Endothelial cell of umbilical vein (primary cell): ENCODE measurements around the gene SLC22A23. TPM values are rescaled to one million over a fixed set of nuclear protein-coding genes. Genes with fewer than 3 reads are reported as not detected.

ENCODE experiments used
- BruUV-seq: library from RNA; stranded (reverse); fragments of 400-500 nt; replicated peaks from 2 replicates; lab custom pipeline; 2021; lab: Mats Ljungman, UMichigan
- CTCF ChIA-PET: fragments of 300-600, 350-600 bp; sonication (Branson Sonifier 250); formaldehyde crosslinking; loops from one replicate; lab custom pipeline; 2021; ENCODE audit warnings: antibody characterized with exemption, inconsistent platforms; lab: Charles Lee
- POLR2A ChIA-PET: fragments of 300-600, 350-600 bp; sonication (Branson Sonifier 250); formaldehyde crosslinking; loops from one replicate; lab custom pipeline; 2021; ENCODE audit warnings: antibody characterized with exemption, inconsistent platforms; lab: Charles Lee
- DNase-seq: peaks from one replicate; pipeline ENCODE4 v3.0.0-alpha.2; 2011; ENCODE audit warnings: low read depth, low spot score
- FAIRE-seq: peaks from 2 replicates; lab custom pipeline; 2011; peaks lifted over from hg19 to GRCh38; lab: Jason Lieb, UNC
- H2AFZ ChIP-seq: 2 replicates; pipeline ENCODE4 v1.6.0; 2012; ENCODE audit warnings: low read depth, low read length, control low read depth, inconsistent platforms
- H3K27ac ChIP-seq: 2 replicates; pipeline ENCODE4 v1.5.1; 2011; ENCODE audit warnings: low read depth, mild to moderate bottlenecking, control low read depth, low read length, moderate library complexity; ENCODE audit not compliant: insufficient read depth
- H3K27me3 ChIP-seq, 2 experiments: 2 replicates each; pipeline versions ENCODE4 v1.6.0 to v1.6.1; 2011; ENCODE audit warnings: low read length in 2 of 2, mixed read lengths in 1 of 2; ENCODE audit not compliant: control insufficient read depth in 2 of 2, insufficient read depth in 2 of 2
- H3K36me3 ChIP-seq, 2 experiments: 2 replicates in 1 of 2; 3 replicates in 1 of 2; pipeline ENCODE4 v1.5.1; 2011; ENCODE audit warnings: low read length in 2 of 2, mild to moderate bottlenecking in 1 of 2, moderate library complexity in 1 of 2; ENCODE audit not compliant: control insufficient read depth in 2 of 2, insufficient read depth in 2 of 2; ENCODE audit errors: extremely low read depth in 1 of 2
- H3K4me1 ChIP-seq: 3 replicates; pipeline ENCODE4 v1.5.1; 2011; ENCODE audit warnings: mild to moderate bottlenecking, low read length; ENCODE audit not compliant: control insufficient read depth, insufficient read depth; ENCODE audit errors: extremely low read depth
- H3K4me2 ChIP-seq: 2 replicates; pipeline ENCODE4 v1.6.1; 2011; ENCODE audit warnings: low read length, control low read depth, mixed read lengths; ENCODE audit not compliant: insufficient read depth
- H3K4me3 ChIP-seq, 3 experiments: fragments of 200-600 bp in 1 of 3; sonication (generic), shearing (Covaris generic) in 1 of 3; replicated peaks in 1 of 3; 2 replicates each; pipeline ENCODE4 v1.5.1; 2011 to 2016; ENCODE audit warnings: control low read depth in 3 of 3, low read length in 3 of 3, mild to moderate bottlenecking in 2 of 3, inconsistent platforms in 1 of 3, low read depth in 1 of 3, moderate library complexity in 1 of 3; ENCODE audit not compliant: insufficient read depth in 1 of 3
- H3K79me2 ChIP-seq: 2 replicates; pipeline ENCODE4 v1.6.0; 2012; ENCODE audit warnings: low read length, inconsistent platforms; ENCODE audit not compliant: control insufficient read depth, insufficient read depth
- H3K9ac ChIP-seq: replicated peaks from 2 replicates; pipeline ENCODE3; 2011; ENCODE audit warnings: low read length, control low read depth; ENCODE audit not compliant: insufficient read depth; ENCODE audit errors: extremely low read depth
- H3K9me1 ChIP-seq: replicated peaks from 3 replicates; pipeline ENCODE4 v1.6.0; 2011; ENCODE audit warnings: mild to moderate bottlenecking, low read length; ENCODE audit not compliant: control insufficient read depth, insufficient read depth; ENCODE audit errors: extremely low read depth
- H3K9me3 ChIP-seq: replicated peaks from 2 replicates; pipeline ENCODE4 v1.5.1; 2012; ENCODE audit warnings: low read length, inconsistent platforms; ENCODE audit not compliant: control insufficient read depth, insufficient read depth
- H4K20me1 ChIP-seq: replicated peaks from 2 replicates; pipeline ENCODE3; 2011; ENCODE audit warnings: mild to moderate bottlenecking, low read length; ENCODE audit not compliant: control insufficient read depth, insufficient read depth; ENCODE audit errors: extremely low read depth
- CTCF ChIP-seq, 2 donors: IDR thresholded peaks; 1 replicate in 1 of 2; 2 replicates in 1 of 2; pipeline ENCODE4 v1.5.1; 2011; ENCODE audit warnings: low read length in 2 of 2, mild to moderate bottlenecking in 2 of 2, moderate library complexity in 2 of 2, control low read depth in 1 of 2, inconsistent platforms in 1 of 2, low read depth in 1 of 2; ENCODE audit not compliant: insufficient read depth in 1 of 2; ENCODE audit errors: extremely low read depth in 1 of 2
- EZH2 ChIP-seq: IDR thresholded peaks from 2 replicates; pipeline ENCODE4 v1.6.1; 2012; ENCODE audit warnings: borderline replicate concordance, low read depth, mild to moderate bottlenecking, moderate library complexity, low read length, inconsistent platforms; ENCODE audit not compliant: severe bottlenecking
- FOS ChIP-seq: IDR thresholded peaks from 2 replicates; pipeline ENCODE4 v1.6.1; 2011; ENCODE audit warnings: mild to moderate bottlenecking, low read length, moderate library complexity, borderline replicate concordance; ENCODE audit not compliant: insufficient read depth
- GATA2 ChIP-seq: IDR thresholded peaks from 2 replicates; pipeline ENCODE4 v1.7.0; 2011; ENCODE audit warnings: low read depth, mild to moderate bottlenecking, moderate library complexity, mixed read lengths, low read length; ENCODE audit not compliant: insufficient read length, insufficient read depth
- JUN ChIP-seq: IDR thresholded peaks from 2 replicates; pipeline ENCODE4 v1.6.1; 2011; ENCODE audit warnings: borderline replicate concordance, low read depth; ENCODE audit not compliant: insufficient read length, insufficient read depth
- MAX ChIP-seq: IDR thresholded peaks from 2 replicates; pipeline ENCODE4 v1.6.1; 2011; ENCODE audit not compliant: insufficient read depth, insufficient read length
- MYC ChIP-seq: IDR thresholded peaks from one replicate; pipeline ENCODE4 v1.6.1; 2011; ENCODE audit warnings: mild to moderate bottlenecking, low read depth, low read length
- POLR2A ChIP-seq: IDR thresholded peaks from 2 replicates; pipeline ENCODE4 v1.6.1; 2012; ENCODE audit warnings: low read depth, mild to moderate bottlenecking, control low read depth, low read length
- POLR2AphosphoS5 ChIP-seq: IDR thresholded peaks from 2 replicates; pipeline ENCODE4 v1.6.1; 2012; ENCODE audit warnings: low read depth, mild to moderate bottlenecking, control low read depth, low read length, moderate library complexity; ENCODE audit not compliant: insufficient read depth
- dilution Hi-C: fragments of 300-500 bp; cut with MboI; formaldehyde crosslinking; loops from one replicate; pipeline ENCODE4 v1.15.0; 2019; ENCODE audit warnings: low sequenced_read_pairs; ENCODE audit not compliant: extremely low pct_ligation_motif_present
- intact Hi-C: fragments of 100-400 bp; cut with micrococcal nuclease; formaldehyde crosslinking; loops from one replicate; pipeline ENCODE4 v1.10.0; 2022
- polyA plus RNA-seq, 4 experiments: library from polyadenylated mRNA; depleted of rRNA in 3 of 4; stranded (reverse) in 3 of 4; unstranded in 1 of 4; fragments of >200 nt; gene quantifications; 2 replicates each; pipeline versions ENCODE4 v1.2.1 to v1.2.3, GENCODE V29; 2011 to 2012; ENCODE audit warnings: missing spikeins in 1 of 4
- total RNA-seq: library from RNA; stranded (reverse); gene quantifications from 2 replicates; pipeline ENCODE4 v1.2.3, GENCODE V29; 2021

Gene SLC22A23
- total and polyA plus RNA-seq, 2 donors (not counting 3 experiments of a cell fraction or from before 2014, with no cell fraction given) = 4.2 to 14.3 TPM

GRCh38 chr6:3316331-3316730, 140.5 kb downstream of the SLC22A23 start:
- Histone ChIP-seq H3K36me3 (no peaks in the 10 kb centered on the region), H3K27ac (no peak overlapping the region), H3K9ac (no peak overlapping the region), H3K4me2 (no peak overlapping the region), H3K9me3 (no peaks in the 10 kb centered on the region), H3K4me1 (no peaks in the 10 kb centered on the region), H3K27me3 (no peaks in the 10 kb centered on the region), H2AFZ (no peak overlapping the region), H3K4me3 (no peak overlapping the region), H4K20me1 (no peaks in the 10 kb centered on the region), H3K79me2 (no peaks in the 10 kb centered on the region), H3K9me1 (no peaks in the 10 kb centered on the region)
- FAIRE-seq (no peak), DNase-seq (no peak)
- no TSS peak for BruUV-seq
- CTCF ChIA-PET = interaction anchor here (1.7 kb wide), 1 partner anchor 20 kb away, joined by 4 read pairs; no protein-coding TSS in a partner anchor
- dilution Hi-C loops (no loop called here), intact Hi-C loops (no loop called here)
- TF ChIP-seq CTCF (IDR thresholded peaks at IDR 0.05; ENCODE audit: extremely low read depth in 1 of 2, insufficient read depth in 1 of 2, low read depth in 1 of 2, low read length in 2 of 2) (no peak), MYC (no peak), FOS (no peak), EZH2 (no peak), POLR2A (no peak), JUN (no peak), POLR2AphosphoS5 (no peak), GATA2 (no peak), MAX (no peak)
- POLR2A ChIA-PET = no interaction called here
